Testis (tissue), 3 donors: ENCODE data around the gene FAM53B. TPM values are rescaled to one million over a fixed set of nuclear protein-coding genes. Genes with fewer than 3 reads are reported as not detected.

ENCODE experiments used
- DNase-seq: peaks from one replicate; pipeline ENCODE4 v3.0.0-alpha.2; 2019
- H3K27ac ChIP-seq, 2 donors: fragments of 200-600 bp; sonication (generic); one replicate each; pipeline ENCODE4 v1.5.1; 2019
- H3K27me3 ChIP-seq: fragments of 200-600 bp; sonication (generic); one replicate; pipeline ENCODE4 v1.5.1; 2019
- H3K36me3 ChIP-seq: fragments of 200-600 bp; sonication (generic); one replicate; pipeline ENCODE4 v1.5.1; 2017; ENCODE audit warnings: low read depth; ENCODE audit errors: missing control alignments
- H3K4me1 ChIP-seq: fragments of 200-600 bp; sonication (generic); one replicate; pipeline ENCODE4 v1.5.1; 2019
- H3K4me3 ChIP-seq, 2 donors: fragments of 200-600 bp; sonication (generic); one replicate each; pipeline ENCODE4 v1.5.1; 2017 to 2019
- H3K9me3 ChIP-seq: fragments of 200-600 bp; sonication (generic); one replicate; pipeline ENCODE4 v1.5.1; 2017
- CTCF ChIP-seq, 3 experiments: fragments of 450-650 bp in 2 of 3; fragments of 200-600 bp in 1 of 3; sonication (generic) in 1 of 3; IDR thresholded peaks; one replicate each; pipeline ENCODE4 v1.5.1; 2016 to 2019; ENCODE audit warnings: antibody characterized with exemption in 3 of 3, mild to moderate bottlenecking in 2 of 3, moderate library complexity in 1 of 3
- POLR2A ChIP-seq: fragments of 450-650 bp; IDR thresholded peaks from one replicate; pipeline ENCODE4 v1.6.1; 2017; ENCODE audit warnings: antibody characterized with exemption, mild to moderate bottlenecking, moderate library complexity
- WGBS, 2 donors: methylation state at CpG; one replicate each; pipeline ENCODE4 v1.1.5; 2018; 5-methylcytosine and 5-hydroxymethylcytosine counted together
- intact Hi-C: fragments of 100-400 bp; cut with DNase I; formaldehyde crosslinking; loops from one replicate; pipeline ENCODE4 v1.15.1; 2023; ENCODE audit warnings: low total_unique reads
- polyA plus RNA-seq: library from polyadenylated mRNA; stranded (reverse); fragments of 350-450 nt; fragmentation: Illumina TruSeq; extraction: RNeasy Lipid Tissue Mini Kit (QIAGEN cat#74804); gene quantifications from one replicate; pipeline ENCODE4 v1.2.3, GENCODE V29; 2014; ENCODE audit warnings: low read depth, low replicate concordance; ENCODE audit not compliant: insufficient read depth
- total RNA-seq, 2 donors: library from RNA; depleted of rRNA; stranded (reverse); fragments of >200 nt; gene quantifications; one replicate each; pipeline ENCODE4 v1.2.3, GENCODE V29; 2016

FAM53B gene
- total and polyA plus RNA-seq, 3 donors from 2014 or later, result 36.9 to 125 (median 109) TPM

- 47 to 52% methylated on average over 6 of the region's 6 CpGs for WGBS, 2 donors
- intact Hi-C loops, result no loop called here
- Histone ChIP-seq H3K9me3 (no peaks in the 10 kb centered on the region), H3K27ac (no peak overlapping the region), H3K36me3 (no peaks in the 10 kb centered on the region), H3K27me3 (no peaks in the 10 kb centered on the region), H3K4me1 (peaks cover 63% of the 10 kb centered on the region), H3K4me3 (no peak overlapping the region)
- no peak for DNase-seq
- no peak for TF ChIP-seq POLR2A
- TF ChIP-seq CTCF (IDR thresholded peaks at IDR 0.05), result no peak
Observed at GRCh38 chr10:124715439-124715838, 28.7 kb downstream of the FAM53B start.

GRCh38 chr10:124713679-124714255, 30.4 kb downstream of the FAM53B start:
- Histone ChIP-seq H3K36me3 (no peaks in the 10 kb centered on the region), H3K4me1 (peaks cover 64% of the 10 kb centered on the region), H3K4me3 (no peak overlapping the region), H3K9me3 (no peaks in the 10 kb centered on the region), H3K27me3 (no peaks in the 10 kb centered on the region), H3K27ac (peak overlapping the region in 1 of 2 donors; percentile 12)
- TF ChIP-seq POLR2A, result no peak
- TF ChIP-seq CTCF (IDR thresholded peaks at IDR 0.05), result no peak
- intact Hi-C loops, result no loop called here
- no peak for DNase-seq
- WGBS, 2 donors, result 51 to 74% methylated on average over 10 of the region's 10 CpGs

- 79 to 88% methylated on average over 5 of the region's 5 CpGs for WGBS, 2 donors
Observed at GRCh38 chr10:124712704-124713407, 31.3 kb downstream of the FAM53B start.

GRCh38 chr10:124711145-124711544, 33.0 kb downstream of the FAM53B start:
- no peak for TF ChIP-seq CTCF (IDR thresholded peaks at IDR 0.05)
- TF ChIP-seq POLR2A, result no peak
- no peak overlapping the region for H3K27ac ChIP-seq
- intact Hi-C loops, result no loop called here
- DNase-seq, result no peak
- H3K4me3 ChIP-seq, result no peak overlapping the region
- H3K36me3 ChIP-seq, result no peaks in the 10 kb centered on the region
- H3K4me1 ChIP-seq, result peaks cover 66% of the 10 kb centered on the region
- H3K27me3 ChIP-seq, result no peaks in the 10 kb centered on the region
- WGBS, 2 donors, result 83 to 86% methylated on average over 7 of the region's 7 CpGs
- no peaks in the 10 kb centered on the region for H3K9me3 ChIP-seq

More at GRCh38 chr10:124712704-124713407, 31.3 kb downstream of the FAM53B start:
- intact Hi-C loops, result no loop called here
- no peaks in the 10 kb centered on the region for H3K36me3 ChIP-seq
- H3K9me3 ChIP-seq, result no peaks in the 10 kb centered on the region
- H3K4me1 ChIP-seq, result peaks cover 64% of the 10 kb centered on the region
- H3K27me3 ChIP-seq, result no peaks in the 10 kb centered on the region
- peak overlapping the region in 1 of 2 donors; percentile 23 for H3K27ac ChIP-seq
- TF ChIP-seq POLR2A (no peak), CTCF (IDR thresholded peaks at IDR 0.05) (no peak)
- H3K4me3 ChIP-seq, result no peak overlapping the region
- no peak for DNase-seq
